ENCODE data around the gene PRR5.

- TF ChIP-seq CTCF (IDR thresholded peaks at IDR 0.05) (no peak), POLR2A (IDR thresholded peaks at IDR 0.05) (no peak), POLR2AphosphoS5 (IDR thresholded peaks at IDR 0.05) (no peak)
Observed at GRCh38 chr22:44786136-44786535, 84.1 kb downstream of the PRR5 start.
